ENCODE results near the gene SPEF2.

GRCh38 chr5:35781181-35781790, 163.6 kb downstream of the SPEF2 start:
- no peak for TF ChIP-seq FOXK2 (IDR thresholded peaks at IDR 0.05)
- TF ChIP-seq JUND (IDR thresholded peaks at IDR 0.05; ENCODE audit: low read depth, low read length): no peak
- no peak for TF ChIP-seq GABPA (IDR thresholded peaks at IDR 0.05; ENCODE audit: low read depth)
- no peak for TF ChIP-seq ZSCAN29 (IDR thresholded peaks at IDR 0.05)
- TF ChIP-seq CHD1 (IDR thresholded peaks at IDR 0.05; ENCODE audit: low read depth, low read length): no peak
- no peak for TF ChIP-seq CEBPB (IDR thresholded peaks at IDR 0.05; ENCODE audit: borderline replicate concordance in 1 of 2, low read depth in 2 of 2, low read length in 2 of 2)
- TF ChIP-seq, protein P1, sequence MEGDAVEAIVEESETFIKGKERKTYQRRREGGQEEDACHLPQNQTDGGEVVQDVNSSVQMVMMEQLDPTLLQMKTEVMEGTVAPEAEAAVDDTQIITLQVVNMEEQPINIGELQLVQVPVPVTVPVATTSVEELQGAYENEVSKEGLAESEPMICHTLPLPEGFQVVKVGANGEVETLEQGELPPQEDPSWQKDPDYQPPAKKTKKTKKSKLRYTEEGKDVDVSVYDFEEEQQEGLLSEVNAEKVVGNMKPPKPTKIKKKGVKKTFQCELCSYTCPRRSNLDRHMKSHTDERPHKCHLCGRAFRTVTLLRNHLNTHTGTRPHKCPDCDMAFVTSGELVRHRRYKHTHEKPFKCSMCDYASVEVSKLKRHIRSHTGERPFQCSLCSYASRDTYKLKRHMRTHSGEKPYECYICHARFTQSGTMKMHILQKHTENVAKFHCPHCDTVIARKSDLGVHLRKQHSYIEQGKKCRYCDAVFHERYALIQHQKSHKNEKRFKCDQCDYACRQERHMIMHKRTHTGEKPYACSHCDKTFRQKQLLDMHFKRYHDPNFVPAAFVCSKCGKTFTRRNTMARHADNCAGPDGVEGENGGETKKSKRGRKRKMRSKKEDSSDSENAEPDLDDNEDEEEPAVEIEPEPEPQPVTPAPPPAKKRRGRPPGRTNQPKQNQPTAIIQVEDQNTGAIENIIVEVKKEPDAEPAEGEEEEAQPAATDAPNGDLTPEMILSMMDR (IDR thresholded peaks at IDR 0.05 in 2 of 3, conservative IDR thresholded peaks at IDR 0.05 in 1 of 3; ENCODE audit: control insufficient read depth in 2 of 3, extremely low read depth in 1 of 3, insufficient read depth in 1 of 3, low read depth in 3 of 3, low read length in 3 of 3): no peak
- no peak for TF ChIP-seq SPI1 (IDR thresholded peaks at IDR 0.05; ENCODE audit: borderline replicate concordance, insufficient read depth, low read depth, low read length)
- no peak for TF ChIP-seq CBFB (IDR thresholded peaks at IDR 0.05; ENCODE audit: low read depth)
